T-cell (primary cell): ENCODE results near the gene WNT10A. TPM values are rescaled to one million over a fixed set of nuclear protein-coding genes. Genes with fewer than 3 reads are reported as not detected.

Experiments
- ATAC-seq, 4 experiments: fragments of 200-7000 bp in 3 of 4; fragments of 150-1000 bp in 1 of 4; cut with Tn5 transposase; replicated peaks in 1 of 4; 1 replicate in 3 of 4; 2 replicates in 1 of 4; pipeline ENCODE4 v1.10.0; 2021; ENCODE audit warnings: moderate library complexity in 3 of 4, mild to moderate bottlenecking in 2 of 4, moderate number of reproducible peaks in 1 of 4
- CTCF ChIA-PET, 2 donors: fragments of 300-600 bp; sonication (Branson Sonifier 250); formaldehyde crosslinking; loops; one replicate each; lab custom pipeline; 2022; ENCODE audit warnings: antibody characterized with exemption in 2 of 2; lab: Charles Lee
- POLR2A ChIA-PET, 2 donors: fragments of 300-600 bp; sonication (Branson Sonifier 250); formaldehyde crosslinking; loops; one replicate each; lab custom pipeline; 2022; ENCODE audit warnings: antibody characterized with exemption in 2 of 2; lab: Charles Lee
- DNase-seq, 35 experiments: peaks; one replicate each; pipeline versions ENCODE4 v3.0.0 to v3.0.0-alpha.2; 2013 to 2023
- H3K27ac ChIP-seq: one replicate; pipeline ENCODE4 v1.5.1; 2013; ENCODE audit warnings: low read length
- H3K27me3 ChIP-seq, 2 experiments: replicated peaks in 1 of 2; 1 replicate in 1 of 2; 2 replicates in 1 of 2; pipeline versions ENCODE4 v1.6.1 to v1.7.0; 2013; ENCODE audit warnings: low read length in 1 of 2, mixed read lengths in 1 of 2; ENCODE audit not compliant: control insufficient read depth in 2 of 2, insufficient read depth in 2 of 2; ENCODE audit errors: extremely low read depth in 1 of 2
- H3K36me3 ChIP-seq, 2 donors: 1 replicate in 1 of 2; 2 replicates in 1 of 2; pipeline versions ENCODE4 v1.6.1 to v1.7.0; 2013; ENCODE audit warnings: low read length in 1 of 2; ENCODE audit not compliant: control insufficient read depth in 2 of 2, insufficient read depth in 1 of 2; ENCODE audit errors: extremely low read depth in 1 of 2
- H3K4me1 ChIP-seq, 2 experiments: 1 replicate in 1 of 2; 2 replicates in 1 of 2; pipeline versions ENCODE4 v1.6.1 to v1.7.0; 2013; ENCODE audit warnings: low read length in 2 of 2, mixed read lengths in 1 of 2; ENCODE audit not compliant: insufficient read depth in 2 of 2, control insufficient read depth in 1 of 2; ENCODE audit errors: extremely low read depth in 1 of 2
- H3K4me3 ChIP-seq, 2 donors: 1 replicate in 1 of 2; 2 replicates in 1 of 2; pipeline versions ENCODE4 v1.5.1 to v1.7.0; 2013; ENCODE audit warnings: mild to moderate bottlenecking in 2 of 2, low read length in 1 of 2, moderate library complexity in 1 of 2; ENCODE audit not compliant: control insufficient read depth in 1 of 2; ENCODE audit errors: extremely low read depth in 1 of 2
- H3K9me3 ChIP-seq: 2 replicates; pipeline ENCODE4 v1.7.0; 2013
- H3K27ac Mint-ChIP-seq, 2 donors: one replicate each; pipeline ENCODE4 v1.8.0; 2020 to 2021; ENCODE audit warnings: mild to moderate bottlenecking in 2 of 2, mixed read lengths in 2 of 2
- H3K27me3 Mint-ChIP-seq, 2 donors: one replicate each; pipeline ENCODE4 v1.8.0; 2021 to 2022; ENCODE audit warnings: mixed read lengths in 2 of 2
- H3K36me3 Mint-ChIP-seq: one replicate; pipeline ENCODE4 v1.8.0; 2021; ENCODE audit warnings: mixed read lengths
- H3K4me1 Mint-ChIP-seq, 3 donors: one replicate each; pipeline ENCODE4 v1.8.0; 2020 to 2022; ENCODE audit warnings: mixed read lengths in 3 of 3, mild to moderate bottlenecking in 1 of 3
- H3K4me3 Mint-ChIP-seq, 3 donors: one replicate each; pipeline ENCODE4 v1.8.0; 2020 to 2022; ENCODE audit warnings: mild to moderate bottlenecking in 3 of 3, mixed read lengths in 3 of 3, moderate library complexity in 3 of 3
- H3K9me3 Mint-ChIP-seq, 3 donors: one replicate each; pipeline ENCODE4 v1.8.0; 2020 to 2022; ENCODE audit warnings: mixed read lengths in 3 of 3
- WGBS: methylation state at CpG from one replicate; pipeline ENCODE4 v1.1.5; 2013; ENCODE audit warnings: missing lambda C conversion rate; ENCODE audit not compliant: insufficient coverage; 5-methylcytosine and 5-hydroxymethylcytosine counted together
- total RNA-seq, 35 experiments: library from RNA in 6 of 35; stranded (reverse) in 6 of 35; fragments of 120-200 nt in 1 of 35; gene quantifications; one replicate each; pipeline versions ENCODE4 v1.2.1 to v1.2.4 and lab custom pipeline; 2013 to 2026

Gene WNT10A
- total RNA-seq, 5 donors from 2014 or later (not counting 1 experiment from before 2014, with no cell fraction given), result 3.1 to 10.7 (median 6.1) TPM

DNA sequence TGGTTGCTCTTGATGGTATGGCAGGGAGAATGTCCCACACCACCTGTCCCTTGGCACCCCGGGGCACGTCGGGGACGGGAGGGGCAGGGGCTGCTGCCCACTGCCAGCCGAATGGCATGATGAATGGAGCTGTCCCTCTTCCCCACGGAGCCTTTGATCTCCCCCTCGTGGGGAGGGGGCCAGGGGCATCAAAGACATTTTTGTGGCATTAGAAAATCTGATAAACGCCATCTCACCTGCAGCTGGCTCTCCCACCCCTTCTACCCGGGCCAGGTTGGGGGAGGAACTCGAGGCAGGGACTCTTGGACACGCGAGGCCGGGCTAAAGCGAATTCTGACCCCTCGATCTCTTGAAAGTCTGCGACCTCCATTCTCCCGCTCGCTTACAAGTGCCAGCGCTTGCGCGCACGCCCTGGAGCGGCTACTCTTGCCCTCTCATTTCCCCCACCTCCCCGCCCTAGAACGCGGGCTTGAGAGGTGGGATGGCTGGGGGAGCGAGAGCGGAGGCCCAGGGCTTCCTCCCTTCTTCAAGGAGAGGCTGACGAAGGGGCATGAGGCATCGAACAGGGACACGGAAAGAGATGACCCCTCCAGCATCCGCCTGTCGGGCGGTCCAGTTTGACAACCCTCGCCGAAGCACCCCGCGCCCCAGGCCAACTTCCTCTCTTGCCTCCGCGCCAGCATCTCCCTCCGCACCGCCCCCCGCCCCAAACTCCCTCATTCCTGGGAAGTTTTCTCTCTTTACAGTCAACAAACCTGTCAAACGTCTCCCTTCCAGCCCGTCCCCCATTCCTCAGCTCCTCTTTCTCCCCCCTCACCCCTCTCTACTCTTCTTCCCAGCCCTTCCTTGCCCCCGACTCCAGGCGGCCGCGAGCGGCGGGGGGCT, 21.7 kb upstream of the WNT10A start:
- POLR2A ChIA-PET, result no interaction called here
- Mint-ChIP-seq H3K27me3 (peaks cover 80 to 87% of the 10 kb centered on the region in 2 donors), H3K36me3 (no peaks in the 10 kb centered on the region), H3K27ac (no peak overlapping the region), H3K4me1 (peaks cover 21 to 33% (median 22%) of the 10 kb centered on the region in 3 donors), H3K4me3 (peak overlapping the region; percentile 53 to 74 (median 62)), H3K9me3 (no peaks in the 10 kb centered on the region)
- H3K4me3 ChIP-seq, result peak overlapping the region in 1 of 2 donors; percentile 29
- no peak for ATAC-seq
- DNase-seq, result peak in 1 of 35 experiments; percentile 17
- H3K36me3 ChIP-seq, result no peaks in the 10 kb centered on the region
- H3K9me3 ChIP-seq, result no peaks in the 10 kb centered on the region
- H3K4me1 ChIP-seq, result peaks cover 6 to 26% of the 10 kb centered on the region in 2 experiments
- H3K27ac ChIP-seq, result no peak overlapping the region
- CTCF ChIA-PET, result interaction anchor here (0.7 to 1.5 kb wide), 3 partner anchors 9 to 39 kb away, joined by 3 to 4 read pairs (median 3); no protein-coding TSS in a partner anchor
- WGBS, result 4% methylated on average over 36 of the region's 51 CpGs
- peaks cover 18 to 91% of the 10 kb centered on the region in 2 experiments for H3K27me3 ChIP-seq

DNA sequence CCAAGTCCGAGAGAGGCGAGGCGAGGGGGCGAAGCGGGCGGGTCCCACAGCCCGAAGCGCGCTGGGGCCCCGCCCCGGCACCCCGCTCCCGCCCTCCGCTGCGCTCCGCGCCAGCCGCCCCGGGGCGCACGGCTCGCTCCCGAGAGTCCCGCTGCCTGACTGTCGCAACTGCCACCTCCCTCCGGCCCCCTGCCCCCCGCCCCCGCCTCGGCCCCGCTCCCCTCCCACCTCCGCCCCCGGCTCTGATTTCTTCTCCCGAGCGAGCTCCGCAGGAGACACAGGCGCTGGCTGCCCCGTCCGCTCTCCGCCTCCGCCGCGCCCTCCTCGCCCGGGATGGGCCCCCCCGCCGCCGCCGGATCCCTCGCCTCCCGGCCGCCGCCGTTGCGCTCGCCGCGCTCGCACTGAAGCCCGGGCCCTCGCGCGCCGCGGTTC, 21.1 kb upstream of the WNT10A start, which contains the start of gene WNT6:
TSS of gene WNT6 (plus strand) at position 250 of the 432 bp plus-strand sequence. CDS start 233 bp downstream, outside the sequence.
- Mint-ChIP-seq H3K27ac (peak within 1 kb of the TSS in 1 of 2 donors; percentile 61), H3K4me3 (peak within 1 kb of the TSS; percentile 62 to 81 (median 69)), H3K4me1 (peaks cover 21 to 33% (median 22%) of the 10 kb centered on the region in 3 donors), H3K27me3 (peaks cover 76 to 85% of the 10 kb centered on the region in 2 donors), H3K36me3 (no peaks in the 10 kb centered on the region), H3K9me3 (no peaks in the 10 kb centered on the region)
- peaks cover 15 to 94% of the 10 kb centered on the region in 2 experiments for H3K27me3 ChIP-seq
- ChIA-PET POLR2A (no interaction called here), CTCF (interaction anchor here in 1 of 2 donors (1.0 kb wide), 1 partner anchor 10 kb away, joined by 4 read pairs; no protein-coding TSS in a partner anchor)
- WGBS, result 1% methylated on average over 49 of the region's 64 CpGs
- H3K4me1 ChIP-seq, result peaks cover 6 to 26% of the 10 kb centered on the region in 2 experiments
- DNase-seq (peak in 1 of 35 experiments; percentile 23), ATAC-seq (peak in 3 of 4 experiments; percentile 27 to 52 (median 30))
- peak within 1 kb of the TSS in 1 of 2 donors; percentile 29 for H3K4me3 ChIP-seq
- H3K9me3 ChIP-seq, result no peaks in the 10 kb centered on the region
- H3K27ac ChIP-seq, result no peak within 1 kb of the TSS
- H3K36me3 ChIP-seq, result no peaks in the 10 kb centered on the region

DNA sequence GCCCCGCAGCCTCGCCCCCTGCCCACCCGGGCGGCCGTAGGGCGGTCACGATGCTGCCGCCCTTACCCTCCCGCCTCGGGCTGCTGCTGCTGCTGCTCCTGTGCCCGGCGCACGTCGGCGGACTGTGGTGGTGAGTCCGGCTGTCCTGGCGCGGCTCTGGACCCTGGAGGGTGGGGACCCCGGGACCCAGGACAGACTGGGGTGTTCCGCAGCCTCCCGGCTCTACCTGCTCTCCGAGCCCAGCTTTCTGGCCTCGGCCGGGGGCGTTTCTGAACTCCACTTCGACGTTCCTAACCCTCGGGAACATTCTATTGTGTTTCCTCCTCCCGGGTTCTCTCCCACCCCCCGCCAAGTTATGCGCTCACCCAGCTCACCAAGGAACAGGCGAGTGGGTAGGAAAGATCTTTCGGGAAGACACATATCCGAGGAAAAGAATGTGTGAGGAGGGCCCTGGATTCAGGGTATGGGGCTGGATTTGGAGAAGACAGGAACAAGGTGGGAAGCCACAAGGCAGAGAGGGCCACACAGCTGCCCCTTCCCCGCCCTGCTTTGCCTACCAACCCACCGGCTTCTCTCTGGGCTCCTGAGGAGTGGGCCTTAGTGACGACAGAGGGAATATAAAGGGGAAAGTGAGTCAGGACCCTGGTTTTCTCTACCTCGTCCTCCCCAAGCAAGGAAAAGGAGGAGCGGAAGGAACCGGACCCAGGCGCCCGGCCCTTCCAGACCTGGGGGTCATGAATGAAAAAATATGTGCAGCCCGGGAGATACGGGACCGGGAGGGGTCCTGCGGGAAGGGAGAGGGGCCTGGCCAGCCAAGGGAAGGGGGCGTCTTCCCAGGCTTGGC, 20.4 kb upstream of the WNT10A start:
- Mint-ChIP-seq H3K9me3 (no peaks in the 10 kb centered on the region), H3K27me3 (peaks cover 74 to 84% of the 10 kb centered on the region in 2 donors), H3K36me3 (no peaks in the 10 kb centered on the region), H3K4me3 (peak overlapping the region; percentile 59 to 81 (median 69)), H3K27ac (peak overlapping the region in 1 of 2 donors; percentile 61), H3K4me1 (peaks cover 21 to 33% (median 22%) of the 10 kb centered on the region in 3 donors)
- Histone ChIP-seq H3K27me3 (peaks cover 11 to 96% of the 10 kb centered on the region in 2 experiments), H3K27ac (no peak overlapping the region), H3K4me1 (peaks cover 6 to 26% of the 10 kb centered on the region in 2 experiments), H3K9me3 (no peaks in the 10 kb centered on the region), H3K4me3 (peak overlapping the region in 1 of 2 donors; percentile 20), H3K36me3 (no peaks in the 10 kb centered on the region)
- POLR2A ChIA-PET, result no interaction called here
- ATAC-seq (no peak), DNase-seq (no peak)
- 2% methylated on average over 32 of the region's 47 CpGs for WGBS
- CTCF ChIA-PET, result interaction anchor here (0.5 to 1.1 kb wide), 6 partner anchors 10 to 148 kb away, joined by 3 to 7 read pairs (median 4); no protein-coding TSS in a partner anchor

DNA sequence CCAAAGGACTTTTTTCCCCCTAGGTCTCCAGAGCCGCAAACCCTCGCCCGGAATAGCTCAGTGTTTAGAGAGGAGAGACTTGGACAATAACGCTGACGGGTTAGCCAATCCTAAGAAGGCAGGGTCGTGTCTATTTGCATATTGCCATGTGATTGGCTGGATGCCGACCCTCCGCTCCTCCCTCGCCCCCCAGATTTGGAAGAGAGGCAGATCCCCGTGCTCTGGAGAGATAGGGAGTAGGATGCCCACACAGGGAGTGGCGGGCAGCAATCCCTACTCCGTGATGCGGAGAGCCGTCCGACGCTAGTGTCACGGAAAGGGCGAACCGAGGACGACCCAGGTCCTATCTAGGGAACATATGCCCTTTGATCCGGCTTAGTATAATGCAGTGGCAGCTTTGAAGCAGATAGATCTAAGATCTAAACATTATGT, 19.7 kb upstream of the WNT10A start:
- peak overlapping the region in 1 of 2 donors; percentile 30 for H3K4me3 ChIP-seq
- no peak overlapping the region for H3K27ac ChIP-seq
- no peaks in the 10 kb centered on the region for H3K36me3 ChIP-seq
- CTCF ChIA-PET, result interaction anchor here (0.6 to 1.1 kb wide), 3 partner anchors 15 to 26 kb away, joined by 4 to 7 read pairs (median 5); no protein-coding TSS in a partner anchor
- peaks cover 6 to 26% of the 10 kb centered on the region in 2 experiments for H3K4me1 ChIP-seq
- Mint-ChIP-seq H3K4me1 (peaks cover 21 to 33% (median 22%) of the 10 kb centered on the region in 3 donors), H3K27me3 (peaks cover 71 to 81% of the 10 kb centered on the region in 2 donors), H3K36me3 (no peaks in the 10 kb centered on the region), H3K4me3 (peak overlapping the region in 2 of 3 donors; percentile 28 to 81), H3K9me3 (no peaks in the 10 kb centered on the region), H3K27ac (no peak overlapping the region)
- no peaks in the 10 kb centered on the region for H3K9me3 ChIP-seq
- peaks cover 9 to 93% of the 10 kb centered on the region in 2 experiments for H3K27me3 ChIP-seq
- 11% methylated on average over 12 of the region's 21 CpGs for WGBS
- DNase-seq (peak in 2 of 35 experiments; percentile 25 to 40), ATAC-seq (peak; percentile 31 to 84 (median 49))
- POLR2A ChIA-PET, result no interaction called here

DNA sequence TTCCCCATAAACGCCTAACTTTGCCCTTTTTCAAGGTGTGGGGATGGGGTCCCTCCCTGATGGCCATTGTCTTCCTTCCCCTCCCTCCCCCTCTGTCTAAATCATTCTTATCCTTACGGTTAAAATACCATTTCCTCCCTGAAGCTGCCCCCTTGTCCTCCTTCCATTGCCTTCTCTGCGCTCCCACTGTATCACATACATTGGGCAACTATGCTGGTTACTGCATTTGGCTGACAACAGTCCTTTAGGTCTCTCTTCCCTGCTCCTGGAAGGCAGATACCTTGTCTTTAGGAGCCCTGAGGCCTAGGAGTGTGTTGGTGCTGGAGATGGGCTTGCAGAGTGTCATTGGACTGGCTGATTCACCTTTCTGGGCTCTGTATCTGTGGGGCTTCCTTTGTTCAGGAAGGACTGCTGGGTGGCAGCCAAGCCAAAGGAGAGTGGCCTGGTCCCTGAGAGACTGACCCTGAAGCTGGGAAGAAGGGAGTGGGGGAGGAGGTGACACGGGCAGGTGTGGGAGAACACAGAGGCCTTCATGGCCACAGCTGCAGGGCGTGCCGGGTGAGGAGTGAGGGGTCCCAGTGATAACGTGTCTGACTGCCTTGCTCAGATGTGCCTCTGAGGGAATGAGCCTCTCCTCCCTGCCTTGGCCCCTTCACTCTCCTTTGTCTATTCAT, 18.9 kb upstream of the WNT10A start:
- H3K4me1 Mint-ChIP-seq, result peaks cover 21 to 31% (median 22%) of the 10 kb centered on the region in 3 donors
- no peaks in the 10 kb centered on the region for H3K9me3 Mint-ChIP-seq
- Histone ChIP-seq H3K27ac (no peak overlapping the region), H3K4me3 (no peak overlapping the region), H3K4me1 (peaks cover 6 to 26% of the 10 kb centered on the region in 2 experiments), H3K9me3 (no peaks in the 10 kb centered on the region), H3K27me3 (peaks cover 9 to 90% of the 10 kb centered on the region in 2 experiments), H3K36me3 (no peaks in the 10 kb centered on the region)
- no peaks in the 10 kb centered on the region for H3K36me3 Mint-ChIP-seq
- ChIA-PET POLR2A (no interaction called here), CTCF (no interaction called here)
- peak in 1 of 35 experiments; percentile 6 for DNase-seq
- peak overlapping the region in 1 of 3 donors; percentile 81 for H3K4me3 Mint-ChIP-seq
- H3K27me3 Mint-ChIP-seq, result peaks cover 63 to 80% of the 10 kb centered on the region in 2 donors
- peak overlapping the region in 1 of 2 donors; percentile 24 for H3K27ac Mint-ChIP-seq
- ATAC-seq, result no peak
- WGBS, result 87% methylated on average over 3 of the region's 7 CpGs
